ENCODE results near the gene SYCE3. TPM values are rescaled to one million over a fixed set of nuclear protein-coding genes. Genes with fewer than 3 reads are reported as not detected.

SYCE3 gene
- total and polyA plus RNA-seq, 2 donors (not counting 3 experiments of a cell fraction or from before 2014, with no cell fraction given), result not detected

- H3K9me1 ChIP-seq (replicated peaks; ENCODE audit: control insufficient read depth, extremely low read depth, insufficient read depth, low read length), result no peaks in the 10 kb centered on the region
- H3K9me3 ChIP-seq (replicated peaks; ENCODE audit: control insufficient read depth, insufficient read depth, low read length), result no peaks in the 10 kb centered on the region
- ChIA-PET POLR2A (no interaction called here), CTCF (no interaction called here)
- no peaks in the 10 kb centered on the region for H3K79me2 ChIP-seq (ENCODE audit: control insufficient read depth, insufficient read depth, low read length)
- no peak overlapping the region for H3K4me3 ChIP-seq (replicated peaks in 1 of 3; ENCODE audit: insufficient read depth in 1 of 3, low read depth in 1 of 3, low read length in 3 of 3)
- no peaks in the 10 kb centered on the region for H3K36me3 ChIP-seq (ENCODE audit: control insufficient read depth in 2 of 2, extremely low read depth in 1 of 2, insufficient read depth in 2 of 2, low read length in 2 of 2)
- H2AFZ ChIP-seq (ENCODE audit: low read depth, low read length), result no peak overlapping the region
- FAIRE-seq (no peak), DNase-seq (ENCODE audit: low read depth, low spot score) (no peak)
- H3K9ac ChIP-seq (replicated peaks; ENCODE audit: extremely low read depth, insufficient read depth, low read length), result no peak overlapping the region
- intact Hi-C loops (cut with micrococcal nuclease), result no loop called here
- H3K4me1 ChIP-seq (ENCODE audit: control insufficient read depth, extremely low read depth, insufficient read depth, low read length), result no peaks in the 10 kb centered on the region
- no peak overlapping the region for H3K4me2 ChIP-seq (ENCODE audit: insufficient read depth, low read length)
- no peaks in the 10 kb centered on the region for H4K20me1 ChIP-seq (replicated peaks; ENCODE audit: control insufficient read depth, extremely low read depth, insufficient read depth, low read length)
- no TSS peak for BruUV-seq (replicated peaks)
- TF ChIP-seq, protein P1, sequence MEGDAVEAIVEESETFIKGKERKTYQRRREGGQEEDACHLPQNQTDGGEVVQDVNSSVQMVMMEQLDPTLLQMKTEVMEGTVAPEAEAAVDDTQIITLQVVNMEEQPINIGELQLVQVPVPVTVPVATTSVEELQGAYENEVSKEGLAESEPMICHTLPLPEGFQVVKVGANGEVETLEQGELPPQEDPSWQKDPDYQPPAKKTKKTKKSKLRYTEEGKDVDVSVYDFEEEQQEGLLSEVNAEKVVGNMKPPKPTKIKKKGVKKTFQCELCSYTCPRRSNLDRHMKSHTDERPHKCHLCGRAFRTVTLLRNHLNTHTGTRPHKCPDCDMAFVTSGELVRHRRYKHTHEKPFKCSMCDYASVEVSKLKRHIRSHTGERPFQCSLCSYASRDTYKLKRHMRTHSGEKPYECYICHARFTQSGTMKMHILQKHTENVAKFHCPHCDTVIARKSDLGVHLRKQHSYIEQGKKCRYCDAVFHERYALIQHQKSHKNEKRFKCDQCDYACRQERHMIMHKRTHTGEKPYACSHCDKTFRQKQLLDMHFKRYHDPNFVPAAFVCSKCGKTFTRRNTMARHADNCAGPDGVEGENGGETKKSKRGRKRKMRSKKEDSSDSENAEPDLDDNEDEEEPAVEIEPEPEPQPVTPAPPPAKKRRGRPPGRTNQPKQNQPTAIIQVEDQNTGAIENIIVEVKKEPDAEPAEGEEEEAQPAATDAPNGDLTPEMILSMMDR (IDR thresholded peaks at IDR 0.05; ENCODE audit: extremely low read depth in 1 of 2, insufficient read depth in 1 of 2, low read depth in 1 of 2, low read length in 2 of 2), result no peak
- TF ChIP-seq, protein P2, sequence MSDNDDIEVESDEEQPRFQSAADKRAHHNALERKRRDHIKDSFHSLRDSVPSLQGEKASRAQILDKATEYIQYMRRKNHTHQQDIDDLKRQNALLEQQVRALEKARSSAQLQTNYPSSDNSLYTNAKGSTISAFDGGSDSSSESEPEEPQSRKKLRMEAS (IDR thresholded peaks at IDR 0.05; ENCODE audit: insufficient read depth, insufficient read length), result no peak
- TF ChIP-seq GATA2 (IDR thresholded peaks at IDR 0.05; ENCODE audit: insufficient read depth, insufficient read length, low read depth, low read length), result no peak
- TF ChIP-seq EZH2 (IDR thresholded peaks at IDR 0.05; ENCODE audit: borderline replicate concordance, low read depth, low read length, severe bottlenecking), result no peak
- TF ChIP-seq POLR2AphosphoS5 (IDR thresholded peaks at IDR 0.05; ENCODE audit: insufficient read depth, low read depth, low read length), result no peak
- no peak for TF ChIP-seq MYC (IDR thresholded peaks at IDR 0.05; ENCODE audit: low read depth, low read length)
- TF ChIP-seq JUN (IDR thresholded peaks at IDR 0.05; ENCODE audit: borderline replicate concordance, insufficient read depth, insufficient read length, low read depth), result no peak
- no peak for TF ChIP-seq POLR2A (IDR thresholded peaks at IDR 0.05; ENCODE audit: low read depth, low read length)
- no peak for TF ChIP-seq FOS (IDR thresholded peaks at IDR 0.05; ENCODE audit: borderline replicate concordance, insufficient read depth, low read length)
- peaks cover 7 to 8% of the 10 kb centered on the region in 2 experiments for H3K27me3 ChIP-seq (ENCODE audit: control insufficient read depth in 2 of 2, insufficient read depth in 2 of 2, low read length in 2 of 2)
- dilution Hi-C loops (cut with MboI; ENCODE audit: extremely low pct_ligation_motif_present, low sequenced_read_pairs), result no loop called here
- H3K27ac ChIP-seq (ENCODE audit: insufficient read depth, low read depth, low read length), result no peak overlapping the region
Observed at GRCh38 chr22:50609599-50609998, 46.9 kb upstream of the SYCE3 start.
